GM21390 (cell line): ENCODE data around the gene REPIN1.

Experiments used
- ATAC-seq: cut with Tn5 transposase; IDR thresholded peaks from one replicate; pipeline ENCODE4 v1.9.1; 2021; ENCODE audit not compliant: unreplicated experiment

REPIN1 gene

GRCh38 chr7:150359622-150360362, 8.8 kb upstream of the REPIN1 start:
- ATAC-seq = no peak

- no peak for ATAC-seq
Measured at GRCh38 chr7:150360363-150361058, 8.1 kb upstream of the REPIN1 start.

GRCh38 chr7:150361402-150361801, 7.2 kb upstream of the REPIN1 start:
- ATAC-seq = no peak

DNA sequence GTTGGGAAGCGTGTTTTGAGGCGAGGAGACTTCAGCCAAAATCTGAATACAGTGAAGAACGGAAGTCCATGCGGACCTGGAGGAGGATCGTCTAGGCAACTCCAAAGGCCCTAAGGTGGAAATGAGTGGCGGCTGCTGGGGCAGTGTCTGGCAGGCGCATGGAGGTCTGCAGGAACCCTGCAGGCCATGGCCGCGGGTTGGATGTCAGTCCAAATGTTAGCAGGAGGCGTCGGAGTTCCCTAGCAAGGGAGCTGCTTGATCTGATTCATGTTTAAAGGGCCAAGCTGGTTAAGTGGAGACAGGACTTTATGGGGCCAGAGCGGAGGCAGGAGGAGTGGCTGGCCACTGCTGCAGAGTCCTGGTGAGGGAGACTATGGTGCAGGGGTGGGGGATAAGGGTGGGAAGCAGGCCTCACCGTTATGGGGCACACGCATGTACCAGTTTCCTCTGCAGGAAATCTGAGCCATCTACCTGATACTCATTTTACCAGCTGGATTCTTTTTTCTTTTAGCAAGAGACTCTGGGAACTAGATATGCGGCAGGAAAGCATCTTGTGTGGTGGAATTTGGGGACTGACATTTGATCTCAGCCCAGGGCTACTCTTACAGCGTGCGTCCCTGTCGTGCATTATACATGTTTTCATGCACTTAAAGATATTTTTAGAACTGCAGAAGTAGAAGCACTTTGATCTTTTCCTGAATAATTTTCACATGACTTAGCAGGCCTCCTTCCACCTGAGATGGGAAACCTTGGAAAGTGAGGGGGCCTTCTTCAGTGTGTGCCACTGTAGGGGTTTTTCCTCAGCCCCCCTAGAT, 6.6 kb upstream of the REPIN1 start:
- ATAC-seq = no peak

GRCh38 chr7:150363370-150363769, 5.3 kb upstream of the REPIN1 start:
- no peak for ATAC-seq

GRCh38 chr7:150363872-150364271, 4.8 kb upstream of the REPIN1 start:
- no peak for ATAC-seq

GRCh38 chr7:150365194-150365593, 3.4 kb upstream of the REPIN1 start:
- no peak for ATAC-seq

DNA sequence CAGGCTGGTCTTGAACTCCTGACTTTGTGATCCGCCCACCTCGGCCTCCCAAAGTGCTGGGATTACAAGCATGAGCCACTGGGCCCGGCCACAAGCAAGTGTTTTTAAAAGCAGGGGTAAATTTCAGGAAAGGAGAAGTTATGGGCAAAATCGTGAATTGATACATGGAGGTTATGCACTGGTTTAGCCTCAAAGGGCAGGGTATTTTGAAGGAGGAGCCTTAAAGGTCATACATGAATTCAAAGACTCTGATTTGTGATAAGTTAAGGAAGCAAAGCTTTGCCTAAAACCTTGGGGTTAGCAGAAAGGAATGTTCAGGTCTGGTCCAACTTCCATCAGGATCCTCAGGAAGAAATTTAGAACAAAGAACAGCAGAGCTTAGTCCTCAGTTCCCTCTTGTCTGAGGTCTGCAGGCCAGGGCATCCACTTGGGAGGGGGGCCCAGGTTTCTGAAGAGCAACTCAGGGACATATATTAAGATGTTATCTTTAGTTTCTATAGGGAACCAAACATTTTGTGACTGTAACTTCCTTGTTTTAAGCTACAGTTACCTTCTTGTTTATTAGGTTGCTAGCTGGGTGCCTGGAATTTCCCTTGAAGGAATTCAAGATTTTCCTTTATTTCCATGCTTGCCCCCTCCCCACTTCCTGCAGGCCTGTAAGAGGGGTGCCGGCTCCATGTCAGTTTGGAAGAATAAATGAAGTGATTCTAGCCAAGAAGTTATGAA, 2.8 kb upstream of the REPIN1 start:
- ATAC-seq = no peak

- no peak for ATAC-seq
Measured at GRCh38 chr7:150367677-150368095, 936 bp upstream of the REPIN1 start.

DNA sequence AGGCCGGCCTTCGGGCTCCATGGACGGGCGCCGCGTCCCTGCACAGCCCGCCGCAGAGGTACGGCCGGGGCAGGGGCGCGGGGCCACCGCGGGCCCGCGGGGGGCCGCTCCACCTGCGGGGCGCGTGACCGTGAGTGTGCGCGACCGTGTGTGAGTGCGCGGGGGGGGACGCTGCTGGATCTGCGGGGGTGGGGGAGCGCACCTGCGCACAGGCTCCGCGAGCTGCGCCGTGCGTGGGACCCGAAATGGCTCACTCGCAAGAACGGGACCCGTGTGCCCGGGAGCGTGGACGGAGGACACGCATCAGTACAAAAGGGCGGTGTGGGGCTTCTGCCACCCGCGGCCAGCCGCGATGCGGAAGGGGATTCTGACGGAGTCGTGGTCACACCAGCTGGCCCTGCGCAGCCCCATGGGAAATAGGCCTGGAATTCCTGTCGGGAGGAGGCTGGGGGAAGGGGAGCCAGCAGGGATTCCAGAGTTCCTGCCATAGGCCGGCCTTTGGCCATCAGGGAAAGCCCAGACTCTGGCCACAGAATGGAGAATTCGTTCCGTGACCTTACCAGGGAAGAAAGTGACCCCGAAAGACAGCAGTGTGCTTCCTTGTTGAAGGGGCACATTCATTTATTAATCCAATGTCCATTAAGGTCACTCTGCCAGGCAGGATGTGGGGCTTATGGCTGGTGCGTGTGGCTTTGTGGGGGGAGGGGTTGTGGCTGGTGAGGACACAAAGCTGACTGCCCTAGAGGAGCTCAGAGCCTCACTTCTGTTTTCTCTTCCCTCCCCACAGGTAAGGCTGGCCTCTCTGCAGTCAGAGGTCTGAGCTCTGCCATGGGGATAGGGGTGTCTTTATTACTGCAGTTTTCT, 494 bp downstream of the REPIN1 start:
- ATAC-seq = peak; percentile 45

GRCh38 chr7:150369748-150370501, 1.3 kb downstream of the REPIN1 start:
- no peak for ATAC-seq

DNA sequence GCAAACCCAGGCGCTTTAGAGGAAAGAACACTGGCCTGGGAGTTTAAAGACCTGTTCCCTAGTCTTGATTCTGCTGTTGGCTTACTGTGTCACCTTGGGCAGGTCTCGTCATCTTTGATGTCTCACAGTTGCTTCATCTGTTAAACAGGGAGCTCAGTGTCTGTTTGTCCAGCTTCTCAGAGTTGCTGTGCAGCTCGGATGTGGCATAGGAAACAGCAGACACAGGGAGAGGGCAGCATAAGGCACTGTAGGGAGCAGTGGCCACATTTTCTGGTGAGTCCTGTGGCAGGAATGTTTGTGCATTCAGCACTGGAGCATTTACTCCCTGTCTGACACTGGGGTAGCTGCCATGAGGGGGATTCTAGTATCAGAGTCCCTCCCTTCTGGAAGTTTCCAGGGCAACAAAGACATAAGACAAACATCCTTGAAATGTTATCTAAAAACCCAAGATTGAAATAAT, 2.0 kb downstream of the REPIN1 start:
- no peak for ATAC-seq

DNA sequence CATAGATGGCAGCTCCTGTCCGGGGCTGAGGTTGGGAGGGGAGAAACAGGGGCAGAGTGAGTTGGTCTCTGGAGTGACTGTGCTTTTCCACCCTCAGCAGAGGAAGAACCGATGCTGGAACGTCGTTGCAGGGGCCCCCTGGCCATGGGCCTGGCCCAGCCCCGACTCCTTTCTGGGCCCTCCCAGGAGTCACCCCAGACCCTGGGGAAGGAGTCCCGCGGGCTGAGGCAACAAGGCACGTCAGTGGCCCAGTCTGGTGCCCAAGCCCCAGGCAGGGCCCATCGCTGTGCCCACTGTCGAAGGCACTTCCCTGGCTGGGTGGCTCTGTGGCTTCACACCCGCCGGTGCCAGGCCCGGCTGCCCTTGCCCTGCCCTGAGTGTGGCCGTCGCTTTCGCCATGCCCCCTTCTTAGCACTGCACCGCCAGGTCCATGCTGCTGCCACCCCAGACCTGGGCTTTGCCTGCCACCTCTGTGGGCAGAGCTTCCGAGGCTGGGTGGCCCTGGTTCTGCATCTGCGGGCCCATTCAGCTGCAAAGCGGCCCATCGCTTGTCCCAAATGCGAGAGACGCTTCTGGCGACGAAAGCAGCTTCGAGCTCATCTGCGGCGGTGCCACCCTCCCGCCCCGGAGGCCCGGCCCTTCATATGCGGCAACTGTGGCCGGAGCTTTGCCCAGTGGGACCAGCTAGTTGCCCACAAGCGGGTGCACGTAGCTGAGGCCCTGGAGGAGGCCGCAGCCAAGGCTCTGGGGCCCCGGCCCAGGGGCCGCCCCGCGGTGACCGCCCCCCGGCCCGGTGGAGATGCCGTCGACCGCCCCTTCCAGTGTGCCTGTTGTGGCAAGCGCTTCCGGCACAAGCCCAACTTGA, 2.7 kb downstream of the REPIN1 start:
- ATAC-seq = no peak

GRCh38 chr7:150371996-150372270, 3.3 kb downstream of the REPIN1 start:
- ATAC-seq = no peak

GRCh38 chr7:150372271-150373048, 3.8 kb downstream of the REPIN1 start:
- ATAC-seq = no peak

DNA sequence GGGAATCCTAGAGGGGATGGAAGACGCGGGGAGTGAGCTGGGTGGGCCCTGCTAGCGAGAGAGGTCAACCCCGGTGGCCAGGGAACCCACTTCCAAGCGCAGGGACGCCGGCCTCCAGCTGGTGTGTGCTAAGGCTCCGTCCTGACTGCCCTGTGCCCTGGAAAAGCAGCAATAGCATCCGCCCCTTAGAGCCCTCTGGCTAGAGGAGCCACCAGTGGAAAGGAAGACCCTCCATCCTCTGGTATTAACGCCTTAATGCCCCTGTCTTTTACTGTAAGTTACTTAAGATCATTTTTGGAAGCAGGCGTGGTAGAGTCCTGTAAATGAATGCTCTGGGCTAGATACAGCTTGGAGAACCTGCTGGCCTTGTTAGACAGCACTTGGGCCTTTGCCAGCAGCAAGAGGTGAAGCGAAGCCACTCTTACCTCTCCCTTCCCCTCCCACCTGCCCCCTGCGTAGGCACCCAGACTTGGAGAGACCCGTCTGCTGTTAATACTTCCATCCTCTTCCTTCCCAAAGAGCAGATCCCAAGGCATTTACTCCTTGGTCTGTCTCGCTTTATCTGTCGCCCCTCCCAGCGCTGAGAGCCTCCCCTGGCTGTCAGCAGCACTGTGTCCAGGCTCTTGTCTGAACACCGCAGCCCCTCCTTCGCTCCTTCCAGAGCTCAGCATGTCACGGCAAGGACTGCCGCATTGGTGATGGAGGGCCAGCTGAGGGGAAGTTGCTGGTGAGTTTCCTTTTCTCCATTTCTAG, 4.6 kb downstream of the REPIN1 start:
- ATAC-seq = no peak

DNA sequence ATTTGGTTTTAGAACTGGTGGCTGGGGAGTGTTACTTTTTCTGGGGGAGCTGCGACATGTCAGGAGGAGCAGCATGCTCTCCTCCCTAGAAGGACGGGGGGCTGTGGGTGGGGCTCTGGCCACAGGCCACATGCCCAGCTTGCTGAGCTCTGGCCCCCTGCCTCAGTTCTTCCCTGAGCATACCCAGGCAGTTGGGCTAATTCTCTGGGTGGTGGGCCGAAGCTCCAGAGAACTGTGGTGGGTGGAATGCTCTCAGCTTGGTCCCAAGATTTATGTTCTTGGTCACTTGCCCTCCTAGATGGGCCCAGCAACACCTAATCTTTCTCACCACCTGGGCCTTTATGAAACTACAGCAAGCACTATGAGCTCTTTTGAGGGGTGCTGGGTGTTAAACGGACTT, 5.4 kb downstream of the REPIN1 start:
- no peak for ATAC-seq
